IMR-90 (cell line): ENCODE data around the gene NCOA3. TPM values are rescaled to one million over a fixed set of nuclear protein-coding genes. Genes with fewer than 3 reads are reported as not detected.

Experiments
- ATAC-seq: fragments of 200-7000 bp; cut with Tn5 transposase; 2 replicates; pipeline ENCODE4 v1.9.1; 2020; ENCODE audit warnings: low read depth, mild to moderate bottlenecking, moderate library complexity
- BruUV-seq: library from RNA; stranded (reverse); fragments of 400-500 nt; replicated peaks from 2 replicates; lab custom pipeline; 2021; lab: Mats Ljungman, UMichigan
- CTCF ChIA-PET: fragments of 300-600 bp; formaldehyde crosslinking; extraction: SDS; loops from one replicate; lab custom pipeline; 2021; ENCODE audit warnings: antibody characterized with exemption; lab: Yijun Ruan, JAX
- POLR2A ChIA-PET: fragments of 300-600 bp; sonication (Branson Sonifier 250); formaldehyde crosslinking; loops from one replicate; lab custom pipeline; 2022; ENCODE audit warnings: antibody characterized with exemption; ENCODE audit not compliant: unreplicated experiment; lab: Charles Lee
- DNase-seq: peaks from one replicate; pipeline ENCODE4 v3.0.0; 2013
- H2AFZ ChIP-seq: replicated peaks from 2 replicates; pipeline ENCODE3; 2013; ENCODE audit warnings: low read length, mild to moderate bottlenecking; ENCODE audit not compliant: poor library complexity
- H2AK5ac ChIP-seq: 2 replicates; pipeline ENCODE4 v1.6.1; 2013; ENCODE audit warnings: low read depth, low read length, inconsistent platforms
- H2AK9ac ChIP-seq: replicated peaks from 2 replicates; pipeline ENCODE3; 2013; ENCODE audit warnings: mild to moderate bottlenecking, low read depth, low read length, moderate library complexity; ENCODE audit not compliant: poor library complexity
- H2BK120ac ChIP-seq: 2 replicates; pipeline ENCODE4 v1.6.1; 2013; ENCODE audit warnings: low read depth, low read length, inconsistent platforms
- H2BK15ac ChIP-seq: 3 replicates; pipeline ENCODE4 v1.6.1; 2013; ENCODE audit warnings: low read depth, low read length, inconsistent platforms
- H2BK20ac ChIP-seq: 2 replicates; pipeline ENCODE4 v1.6.1; 2013; ENCODE audit warnings: low read depth, mild to moderate bottlenecking, inconsistent platforms, low read length, moderate library complexity
- H2BK5ac ChIP-seq: 2 replicates; pipeline ENCODE4 v1.6.1; 2013; ENCODE audit warnings: mild to moderate bottlenecking, low read depth, low read length, inconsistent platforms; ENCODE audit not compliant: poor library complexity, severe bottlenecking
- H3K14ac ChIP-seq: replicated peaks from 2 replicates; pipeline ENCODE4 v1.6.1; 2013; ENCODE audit warnings: low read depth, low read length, inconsistent platforms
- H3K18ac ChIP-seq: 2 replicates; pipeline ENCODE4 v1.6.1; 2013; ENCODE audit warnings: low read depth, low read length, control low read depth
- H3K23ac ChIP-seq: 2 replicates; pipeline ENCODE4 v1.6.1; 2013; ENCODE audit warnings: low read depth, low read length, inconsistent platforms
- H3K27ac ChIP-seq: 2 replicates; pipeline ENCODE4 v1.5.1; 2013; ENCODE audit warnings: mild to moderate bottlenecking, control low read depth, low read length; ENCODE audit not compliant: insufficient read depth
- H3K27me3 ChIP-seq: 2 replicates; pipeline ENCODE4 v1.6.1; 2013; ENCODE audit warnings: low read length; ENCODE audit not compliant: control insufficient read depth, insufficient read depth
- H3K36me3 ChIP-seq: 2 replicates; pipeline ENCODE4 v1.6.1; 2013; ENCODE audit warnings: low read length, mixed read lengths; ENCODE audit not compliant: control insufficient read depth, insufficient read depth
- H3K4ac ChIP-seq: 2 replicates; pipeline ENCODE4 v1.6.1; 2013; ENCODE audit warnings: low read depth, low read length, inconsistent platforms
- H3K4me1 ChIP-seq: 2 replicates; pipeline ENCODE4 v1.6.1; 2013; ENCODE audit warnings: low read length, mixed read lengths; ENCODE audit not compliant: control insufficient read depth, insufficient read depth
- H3K4me2 ChIP-seq: 2 replicates; pipeline ENCODE4 v1.6.1; 2013; ENCODE audit warnings: low read depth, mild to moderate bottlenecking, control low read depth, low read length, moderate library complexity
- H3K4me3 ChIP-seq: 2 replicates; pipeline ENCODE4 v1.5.1; 2013; ENCODE audit warnings: low read depth, mild to moderate bottlenecking, control low read depth, low read length, moderate library complexity; ENCODE audit not compliant: insufficient read depth
- H3K56ac ChIP-seq: 2 replicates; pipeline ENCODE4 v1.6.1; 2013; ENCODE audit warnings: low read length, inconsistent platforms; ENCODE audit not compliant: insufficient read depth; ENCODE audit errors: extremely low read depth
- H3K79me1 ChIP-seq, 2 experiments: 2 replicates each; pipeline ENCODE4 v1.6.1; 2013; ENCODE audit warnings: low read length in 2 of 2, inconsistent platforms in 1 of 2, low read depth in 1 of 2
- H3K9ac ChIP-seq: 2 replicates; pipeline ENCODE4 v1.6.1; 2013; ENCODE audit warnings: low read depth, low read length, control low read depth
- H3K9me1 ChIP-seq: 2 replicates; pipeline ENCODE4 v1.6.1; 2013; ENCODE audit warnings: low read length, inconsistent platforms; ENCODE audit not compliant: insufficient read depth
- H3K9me3 ChIP-seq: 2 replicates; pipeline ENCODE4 v1.6.1; 2013; ENCODE audit warnings: low read length; ENCODE audit not compliant: control insufficient read depth, insufficient read depth
- H4K20me1 ChIP-seq: 2 replicates; pipeline ENCODE4 v1.6.1; 2013; ENCODE audit warnings: low read length, inconsistent platforms; ENCODE audit not compliant: insufficient read depth
- H4K5ac ChIP-seq: 2 replicates; pipeline ENCODE4 v1.6.1; 2013; ENCODE audit warnings: mild to moderate bottlenecking, low read depth, low read length, control low read depth
- H4K8ac ChIP-seq, 2 experiments: 2 replicates each; pipeline ENCODE4 v1.6.1; 2013; ENCODE audit warnings: low read depth in 2 of 2, low read length in 2 of 2, control low read depth in 1 of 2, inconsistent platforms in 1 of 2
- H4K91ac ChIP-seq: 2 replicates; pipeline ENCODE4 v1.6.1; 2013; ENCODE audit warnings: low read depth, low read length, inconsistent platforms; ENCODE audit not compliant: insufficient read depth
- BHLHE40 ChIP-seq: fragments of 150-350 bp; IDR thresholded peaks from 2 replicates; pipeline ENCODE4 v1.6.1; 2016; ENCODE audit warnings: mild to moderate bottlenecking, low read depth, low read length
- CEBPB ChIP-seq: IDR thresholded peaks from 2 replicates; pipeline ENCODE4 v1.6.1; 2012; ENCODE audit warnings: low read depth, low read length, improper control_type of control experiment
- FOS ChIP-seq: fragments of 150-350 bp; IDR thresholded peaks from 2 replicates; pipeline ENCODE4 v1.6.1; 2016; ENCODE audit warnings: low read depth, low read length
- MAFK ChIP-seq: IDR thresholded peaks from 2 replicates; pipeline ENCODE4 v1.6.1; 2012; ENCODE audit warnings: low read depth, low read length, improper control_type of control experiment
- MAZ ChIP-seq: IDR thresholded peaks from 2 replicates; pipeline ENCODE4 v1.6.1; 2012; ENCODE audit warnings: low read depth, mild to moderate bottlenecking, low read length, improper control_type of control experiment, moderate library complexity, borderline replicate concordance
- MXI1 ChIP-seq: IDR thresholded peaks from 2 replicates; pipeline ENCODE4 v1.6.1; 2012; ENCODE audit warnings: low read depth, mild to moderate bottlenecking, low read length, moderate library complexity, borderline replicate concordance
- NFE2L2 ChIP-seq: fragments of 150-350 bp; IDR thresholded peaks from 2 replicates; pipeline ENCODE4 v1.6.1; 2016; ENCODE audit warnings: low read depth, mild to moderate bottlenecking, low read length
- POLR2A ChIP-seq: IDR thresholded peaks from 2 replicates; pipeline ENCODE4 v1.6.1; 2012; ENCODE audit warnings: mild to moderate bottlenecking, low read depth, low read length
- RFX5 ChIP-seq: IDR thresholded peaks from 2 replicates; pipeline ENCODE4 v1.8.0; 2012; ENCODE audit warnings: low read depth, mild to moderate bottlenecking, low read length, moderate library complexity
- SMC3 ChIP-seq: fragments of 150-350 bp; IDR thresholded peaks from 2 replicates; pipeline ENCODE4 v1.6.1; 2016; ENCODE audit warnings: low read depth, mild to moderate bottlenecking, antibody characterized with exemption, low read length, moderate library complexity
- WGBS, 2 experiments: methylation state at CpG; one replicate each; pipeline versions ENCODE4 v1.1.5 to v1.1.7; 2013; ENCODE audit warnings: missing lambda C conversion rate in 2 of 2; ENCODE audit not compliant: insufficient read length in 1 of 2; ENCODE audit errors: extremely low coverage in 2 of 2; 5-methylcytosine and 5-hydroxymethylcytosine counted together
- dilution Hi-C: fragments of 300-500 bp; cut with HindIII; formaldehyde crosslinking; loops from one replicate; pipeline ENCODE4 v1.14.3; 2018; ENCODE audit warnings: low sequenced_read_pairs; ENCODE audit not compliant: unreplicated experiment
- in situ Hi-C: fragments of 300-500 bp; cut with MboI; formaldehyde crosslinking; loops from 3 replicates; pipeline ENCODE4 v1.14.3; 2019; ENCODE audit warnings: low sequenced_read_pairs, inconsistent platforms, mixed read lengths
- intact Hi-C: fragments of 100-400 bp; cut with micrococcal nuclease; formaldehyde crosslinking; loops from 2 replicates; pipeline ENCODE4 v1.10.0; 2022
- polyA plus RNA-seq, 3 experiments: library from polyadenylated mRNA; depleted of rRNA; stranded (reverse); fragments of >200 nt; gene quantifications; 2 replicates each; pipeline ENCODE4 v1.2.3, GENCODE V29; 2012; ENCODE audit warnings: low replicate concordance in 1 of 3
- total RNA-seq: library from RNA; depleted of rRNA; stranded (reverse); fragments of >200 nt; gene quantifications from 2 replicates; pipeline ENCODE4 v1.2.3, GENCODE V29; 2012
- TF ChIP-seq, protein P1 (sequence below): conservative IDR thresholded peaks from 2 replicates; pipeline ENCODE4 v1.5.1; 2012; ENCODE audit warnings: mild to moderate bottlenecking, low read depth, low read length, improper control_type of control experiment
- TF ChIP-seq, protein P2 (sequence below): fragments of 150-350 bp; IDR thresholded peaks from 2 replicates; pipeline ENCODE4 v1.6.1; 2017; ENCODE audit warnings: mild to moderate bottlenecking, antibody characterized with exemption, low read length, low read depth
- TF ChIP-seq, protein P3 (sequence below): fragments of 150-350 bp; IDR thresholded peaks from 2 replicates; pipeline ENCODE4 v1.6.1; 2016; ENCODE audit warnings: low read depth, mild to moderate bottlenecking, low read length, moderate library complexity, borderline replicate concordance

The NCOA3 gene
- total and polyA plus RNA-seq, 2 of the 4 experiments (the other 2 are of a cell fraction) = 8.8 to 29.0 TPM

DNA sequence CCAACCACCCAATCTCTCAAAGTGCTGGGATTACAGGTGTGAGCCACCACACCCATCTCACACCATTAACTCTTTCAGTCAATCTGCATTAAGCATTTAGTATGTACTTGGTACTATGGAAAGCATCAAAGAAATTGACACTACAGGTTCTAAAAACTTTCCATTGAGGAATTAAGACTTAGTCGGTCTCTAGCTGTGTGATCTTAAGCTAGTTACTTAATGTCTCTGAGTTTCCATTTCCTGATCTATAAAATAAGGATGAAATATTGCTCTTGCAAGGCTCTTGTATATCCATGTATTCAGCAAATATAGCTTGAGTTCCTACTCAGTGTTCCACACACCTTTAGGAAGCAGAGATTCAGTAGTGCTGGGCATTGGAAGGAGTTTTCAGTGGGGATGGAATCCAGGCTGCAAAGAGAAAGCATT is 48.9 kb upstream of the NCOA3 start:
- H3K79me1 ChIP-seq = no peaks in the 10 kb centered on the region
- peak overlapping the region; percentile 19; the same call in 1 of the 2 replicates for H3K56ac ChIP-seq
- H3K4me2 ChIP-seq = peak overlapping the region; percentile 68; the same call in 1 of the 2 replicates
- H3K9me1 ChIP-seq = peaks cover 3% of the 10 kb centered on the region; the same call in 1 of the 2 replicates
- intact Hi-C loops = no loop called here
- peak overlapping the region; percentile 82; the same call in 1 of the 2 replicates for H2BK20ac ChIP-seq
- in situ Hi-C loops = no loop called here
- peak overlapping the region; percentile 7; the same call in 1 of the 3 replicates for H2BK15ac ChIP-seq
- H3K14ac ChIP-seq = 0 out of 2 replicates have a peak overlapping the region, but pooled peaks have one; percentile 4
- H4K91ac ChIP-seq = peak overlapping the region; percentile 28; the same call in 1 of the 2 replicates
- H2BK5ac ChIP-seq = peak overlapping the region; percentile 17
- peak overlapping the region; percentile 81 for H2AK5ac ChIP-seq
- no peak overlapping the region for H3K23ac ChIP-seq
- WGBS, 2 experiments = no CpG with 5 or more reads among the region's 1 CpG
- dilution Hi-C loops = no loop called here
- no peak overlapping the region for H4K5ac ChIP-seq
- H4K8ac ChIP-seq = peak overlapping the region in 1 of 2 experiments; percentile 72; a peak in 1 of 4 replicates
- H3K18ac ChIP-seq = peak overlapping the region; percentile 63; the same call in 1 of the 2 replicates
- ATAC-seq = no peak
- H4K20me1 ChIP-seq = no peaks in the 10 kb centered on the region
- CTCF ChIA-PET = no interaction called here
- peaks cover 12% of the 10 kb centered on the region for H3K9me3 ChIP-seq
- no TSS peak for BruUV-seq
- peak overlapping the region; percentile 37 for H3K4ac ChIP-seq
- no peak overlapping the region; the same call in 1 of the 2 replicates for H3K27ac ChIP-seq
- TF ChIP-seq, protein P1, sequence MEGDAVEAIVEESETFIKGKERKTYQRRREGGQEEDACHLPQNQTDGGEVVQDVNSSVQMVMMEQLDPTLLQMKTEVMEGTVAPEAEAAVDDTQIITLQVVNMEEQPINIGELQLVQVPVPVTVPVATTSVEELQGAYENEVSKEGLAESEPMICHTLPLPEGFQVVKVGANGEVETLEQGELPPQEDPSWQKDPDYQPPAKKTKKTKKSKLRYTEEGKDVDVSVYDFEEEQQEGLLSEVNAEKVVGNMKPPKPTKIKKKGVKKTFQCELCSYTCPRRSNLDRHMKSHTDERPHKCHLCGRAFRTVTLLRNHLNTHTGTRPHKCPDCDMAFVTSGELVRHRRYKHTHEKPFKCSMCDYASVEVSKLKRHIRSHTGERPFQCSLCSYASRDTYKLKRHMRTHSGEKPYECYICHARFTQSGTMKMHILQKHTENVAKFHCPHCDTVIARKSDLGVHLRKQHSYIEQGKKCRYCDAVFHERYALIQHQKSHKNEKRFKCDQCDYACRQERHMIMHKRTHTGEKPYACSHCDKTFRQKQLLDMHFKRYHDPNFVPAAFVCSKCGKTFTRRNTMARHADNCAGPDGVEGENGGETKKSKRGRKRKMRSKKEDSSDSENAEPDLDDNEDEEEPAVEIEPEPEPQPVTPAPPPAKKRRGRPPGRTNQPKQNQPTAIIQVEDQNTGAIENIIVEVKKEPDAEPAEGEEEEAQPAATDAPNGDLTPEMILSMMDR = no peak
- no peak for TF ChIP-seq FOS
- TF ChIP-seq NFE2L2 = no peak
- no peak for TF ChIP-seq SMC3
- TF ChIP-seq, protein P2, sequence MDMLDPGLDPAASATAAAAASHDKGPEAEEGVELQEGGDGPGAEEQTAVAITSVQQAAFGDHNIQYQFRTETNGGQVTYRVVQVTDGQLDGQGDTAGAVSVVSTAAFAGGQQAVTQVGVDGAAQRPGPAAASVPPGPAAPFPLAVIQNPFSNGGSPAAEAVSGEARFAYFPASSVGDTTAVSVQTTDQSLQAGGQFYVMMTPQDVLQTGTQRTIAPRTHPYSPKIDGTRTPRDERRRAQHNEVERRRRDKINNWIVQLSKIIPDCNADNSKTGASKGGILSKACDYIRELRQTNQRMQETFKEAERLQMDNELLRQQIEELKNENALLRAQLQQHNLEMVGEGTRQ = no peak
- no peak for TF ChIP-seq CEBPB
- no peak for TF ChIP-seq POLR2A
- no peak for TF ChIP-seq MAFK
- no peak for TF ChIP-seq MXI1
- TF ChIP-seq RFX5 = no peak
- TF ChIP-seq BHLHE40 = no peak
- TF ChIP-seq, protein P3, sequence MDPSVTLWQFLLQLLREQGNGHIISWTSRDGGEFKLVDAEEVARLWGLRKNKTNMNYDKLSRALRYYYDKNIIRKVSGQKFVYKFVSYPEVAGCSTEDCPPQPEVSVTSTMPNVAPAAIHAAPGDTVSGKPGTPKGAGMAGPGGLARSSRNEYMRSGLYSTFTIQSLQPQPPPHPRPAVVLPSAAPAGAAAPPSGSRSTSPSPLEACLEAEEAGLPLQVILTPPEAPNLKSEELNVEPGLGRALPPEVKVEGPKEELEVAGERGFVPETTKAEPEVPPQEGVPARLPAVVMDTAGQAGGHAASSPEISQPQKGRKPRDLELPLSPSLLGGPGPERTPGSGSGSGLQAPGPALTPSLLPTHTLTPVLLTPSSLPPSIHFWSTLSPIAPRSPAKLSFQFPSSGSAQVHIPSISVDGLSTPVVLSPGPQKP = no peak
- no peak for TF ChIP-seq MAZ
- H2BK120ac ChIP-seq = peak overlapping the region; percentile 62
- no peak overlapping the region for H2AK9ac ChIP-seq
- peak overlapping the region; percentile 25 for H2AFZ ChIP-seq
- no peaks in the 10 kb centered on the region for H3K36me3 ChIP-seq
- no peak for DNase-seq
- H3K4me1 ChIP-seq = no peaks in the 10 kb centered on the region; the same call in 1 of the 2 replicates
- no peak overlapping the region for H3K4me3 ChIP-seq
- H3K9ac ChIP-seq = no peak overlapping the region
- no peaks in the 10 kb centered on the region for H3K27me3 ChIP-seq
- POLR2A ChIA-PET = interaction anchor here (0.5 to 0.6 kb wide), 3 partner anchors 86 to 1694 kb away, joined by 3 to 4 read pairs (median 3); no protein-coding TSS in a partner anchor
